A673 (cell line): ENCODE results near the gene TLE3. TPM values are rescaled to one million over a fixed set of nuclear protein-coding genes. Genes with fewer than 3 reads are reported as not detected.

Experiments used
- BruUV-seq: library from RNA; stranded (reverse); fragments of 400-500 nt; replicated peaks from 2 replicates; lab custom pipeline; 2021; lab: Mats Ljungman, UMichigan
- CTCF ChIA-PET: fragments of 300-600 bp; sonication (Branson Sonifier 250); formaldehyde crosslinking; loops from one replicate; lab custom pipeline; 2022; ENCODE audit warnings: antibody characterized with exemption; lab: Charles Lee
- POLR2A ChIA-PET: fragments of 300-600 bp; sonication (Branson Sonifier 250); formaldehyde crosslinking; loops from one replicate; lab custom pipeline; 2022; ENCODE audit warnings: antibody characterized with exemption; ENCODE audit not compliant: low non-redundant PET; lab: Charles Lee
- DNase-seq: peaks from one replicate; pipeline ENCODE4 v3.0.0-alpha.2; 2015; ENCODE audit warnings: low spot score
- H3K27ac ChIP-seq: fragments of 200-600 bp; sonication (generic); 2 replicates; pipeline ENCODE4 v1.5.1; 2016; ENCODE audit warnings: mixed run types, low read depth, mild to moderate bottlenecking, mixed read lengths, antibody characterized with exemption, low read length; ENCODE audit not compliant: poor library complexity, severe bottlenecking
- H3K27me3 ChIP-seq: fragments of 200-600 bp; sonication (generic); replicated peaks from 2 replicates; pipeline ENCODE4 v1.6.1; 2017; ENCODE audit warnings: mixed run types, low read depth, mild to moderate bottlenecking, mixed read lengths, antibody characterized with exemption, low read length; ENCODE audit not compliant: insufficient read depth, poor library complexity
- H3K36me3 ChIP-seq: fragments of 200-600 bp; sonication (generic); 2 replicates; pipeline ENCODE4 v1.6.1; 2016; ENCODE audit warnings: mixed run types, mild to moderate bottlenecking, mixed read lengths, antibody characterized with exemption, low read length; ENCODE audit not compliant: insufficient read depth, poor library complexity, severe bottlenecking
- H3K4me1 ChIP-seq: fragments of 200-600 bp; sonication (generic); 2 replicates; pipeline ENCODE4 v1.6.1; 2017; ENCODE audit warnings: mixed run types, mild to moderate bottlenecking, mixed read lengths, antibody characterized with exemption, low read length; ENCODE audit not compliant: insufficient read depth, poor library complexity, severe bottlenecking
- H3K4me3 ChIP-seq: fragments of 200-600 bp; sonication (generic); 2 replicates; pipeline ENCODE4 v1.5.1; 2016; ENCODE audit warnings: low read depth, mixed run types, mild to moderate bottlenecking, mixed read lengths, low read length; ENCODE audit not compliant: poor library complexity, severe bottlenecking
- H3K9me3 ChIP-seq: fragments of 200-600 bp; sonication (generic); 2 replicates; pipeline ENCODE4 v1.6.1; 2016; ENCODE audit warnings: mixed run types, low read depth, mild to moderate bottlenecking, mixed read lengths, antibody characterized with exemption, low read length; ENCODE audit not compliant: poor library complexity, severe bottlenecking
- EZH2 ChIP-seq: fragments of 200-600 bp; sonication (generic); IDR thresholded peaks from 2 replicates; pipeline ENCODE4 v1.6.1; 2017; ENCODE audit warnings: borderline replicate concordance, low read depth, mild to moderate bottlenecking, mixed read lengths, antibody characterized with exemption, low read length; ENCODE audit not compliant: poor library complexity, severe bottlenecking
- intact Hi-C: fragments of 100-400 bp; cut with micrococcal nuclease; formaldehyde crosslinking; loops from one replicate; pipeline ENCODE4 v1.10.0; 2022; ENCODE audit not compliant: unreplicated experiment
- total RNA-seq: library from RNA; stranded (reverse); gene quantifications from 2 replicates; pipeline ENCODE4 v1.2.3, GENCODE V29; 2021
- TF ChIP-seq, protein P1 (sequence below): fragments of 300-800, 200-600 bp; sonication (generic); conservative IDR thresholded peaks from 2 replicates; pipeline ENCODE4 v1.5.1; 2017; ENCODE audit warnings: low read depth, mild to moderate bottlenecking, antibody characterized with exemption, low read length, moderate library complexity, mixed read lengths

TLE3 gene
- total RNA-seq, 1 experiment from 2014 or later, result 90.4 TPM

DNA sequence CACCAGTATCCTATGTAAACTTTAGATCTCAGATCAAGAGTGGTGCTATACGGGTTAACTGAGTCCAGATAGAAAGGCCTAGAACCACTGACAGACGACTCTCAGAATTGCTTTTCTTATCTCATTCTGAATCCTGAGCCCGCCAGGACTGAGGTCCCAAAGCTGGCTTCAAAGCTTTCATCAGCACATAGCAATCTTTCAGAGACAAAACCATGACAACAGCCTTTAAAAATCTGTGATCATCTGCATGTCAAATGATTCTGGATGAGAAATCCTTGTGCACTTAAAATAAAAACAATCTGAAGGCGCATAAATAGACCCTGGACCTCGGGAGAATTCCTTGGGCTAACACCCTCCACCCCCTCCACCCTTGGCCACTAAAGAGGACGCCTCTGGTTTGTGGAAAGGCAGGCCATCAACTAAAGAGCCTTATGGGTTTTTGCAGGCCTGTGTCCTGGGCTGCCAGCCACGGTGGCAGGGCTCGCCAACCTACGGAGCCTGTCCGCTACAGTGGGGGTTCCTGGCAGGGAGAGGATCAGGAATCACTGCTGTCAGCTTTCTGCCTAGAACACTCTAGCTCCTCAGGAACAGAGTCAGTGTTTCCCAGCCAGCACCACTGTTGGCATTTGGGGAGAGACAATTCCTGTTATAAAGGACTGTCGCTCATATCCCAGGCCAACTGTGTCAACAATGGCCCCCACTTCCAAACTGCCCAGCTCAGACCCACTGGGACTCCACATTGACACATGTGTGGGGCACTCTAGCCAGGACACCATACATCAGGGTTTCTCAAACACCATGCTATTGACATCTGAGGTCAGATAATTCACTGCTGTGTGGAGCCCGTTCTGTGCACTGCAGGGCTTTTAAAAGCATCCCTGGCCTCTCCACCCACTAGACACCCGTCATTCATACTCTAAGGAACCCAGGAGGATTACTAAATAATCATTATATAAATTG is 20.2 kb downstream of the TLE3 start:
- H3K36me3 ChIP-seq, result peaks cover 52% of the 10 kb centered on the region
- H3K27ac ChIP-seq, result no peak overlapping the region
- H3K9me3 ChIP-seq, result no peaks in the 10 kb centered on the region
- POLR2A ChIA-PET, result no interaction called here
- H3K4me3 ChIP-seq, result no peak overlapping the region
- H3K4me1 ChIP-seq, result peaks cover under 1% of the 10 kb centered on the region
- no TSS peak for BruUV-seq
- no peak for DNase-seq
- intact Hi-C loops, result no loop called here
- TF ChIP-seq, protein P1, sequence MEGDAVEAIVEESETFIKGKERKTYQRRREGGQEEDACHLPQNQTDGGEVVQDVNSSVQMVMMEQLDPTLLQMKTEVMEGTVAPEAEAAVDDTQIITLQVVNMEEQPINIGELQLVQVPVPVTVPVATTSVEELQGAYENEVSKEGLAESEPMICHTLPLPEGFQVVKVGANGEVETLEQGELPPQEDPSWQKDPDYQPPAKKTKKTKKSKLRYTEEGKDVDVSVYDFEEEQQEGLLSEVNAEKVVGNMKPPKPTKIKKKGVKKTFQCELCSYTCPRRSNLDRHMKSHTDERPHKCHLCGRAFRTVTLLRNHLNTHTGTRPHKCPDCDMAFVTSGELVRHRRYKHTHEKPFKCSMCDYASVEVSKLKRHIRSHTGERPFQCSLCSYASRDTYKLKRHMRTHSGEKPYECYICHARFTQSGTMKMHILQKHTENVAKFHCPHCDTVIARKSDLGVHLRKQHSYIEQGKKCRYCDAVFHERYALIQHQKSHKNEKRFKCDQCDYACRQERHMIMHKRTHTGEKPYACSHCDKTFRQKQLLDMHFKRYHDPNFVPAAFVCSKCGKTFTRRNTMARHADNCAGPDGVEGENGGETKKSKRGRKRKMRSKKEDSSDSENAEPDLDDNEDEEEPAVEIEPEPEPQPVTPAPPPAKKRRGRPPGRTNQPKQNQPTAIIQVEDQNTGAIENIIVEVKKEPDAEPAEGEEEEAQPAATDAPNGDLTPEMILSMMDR, result no peak
- no peak for TF ChIP-seq EZH2
- CTCF ChIA-PET, result no interaction called here
- no peaks in the 10 kb centered on the region for H3K27me3 ChIP-seq

DNA sequence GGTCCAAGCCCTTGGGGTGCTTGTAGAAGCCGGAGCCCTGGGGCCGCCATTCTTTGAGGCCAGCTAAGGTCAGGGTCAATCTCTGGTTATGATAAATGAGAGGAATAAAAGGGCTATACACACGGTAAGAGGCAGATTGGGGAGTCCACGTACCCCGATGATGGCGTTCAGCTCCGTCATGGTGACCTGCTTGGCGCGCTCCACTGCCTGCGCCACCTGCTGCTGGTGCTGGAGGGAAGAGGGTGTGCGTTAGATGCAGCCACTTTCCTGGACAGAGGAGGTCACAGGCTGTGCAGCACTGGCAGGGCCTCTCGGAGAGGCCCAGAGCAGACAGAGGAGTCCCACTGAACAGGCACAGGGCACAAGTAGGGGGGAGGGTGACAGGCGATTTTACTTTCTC is 23.3 kb downstream of the TLE3 start:
- no TSS peak for BruUV-seq
- no peak overlapping the region for H3K27ac ChIP-seq
- H3K9me3 ChIP-seq, result no peaks in the 10 kb centered on the region
- H3K27me3 ChIP-seq, result no peaks in the 10 kb centered on the region
- intact Hi-C loops, result no loop called here
- H3K4me1 ChIP-seq, result no peaks in the 10 kb centered on the region
- no peak for DNase-seq
- TF ChIP-seq, protein P1, result no peak
- TF ChIP-seq EZH2, result no peak
- H3K36me3 ChIP-seq, result peaks cover 57% of the 10 kb centered on the region
- ChIA-PET CTCF (no interaction called here), POLR2A (interaction anchor here (0.5 kb wide), 1 partner anchor 1514 kb away, joined by 4 read pairs; no protein-coding TSS in a partner anchor)
- no peak overlapping the region for H3K4me3 ChIP-seq

DNA sequence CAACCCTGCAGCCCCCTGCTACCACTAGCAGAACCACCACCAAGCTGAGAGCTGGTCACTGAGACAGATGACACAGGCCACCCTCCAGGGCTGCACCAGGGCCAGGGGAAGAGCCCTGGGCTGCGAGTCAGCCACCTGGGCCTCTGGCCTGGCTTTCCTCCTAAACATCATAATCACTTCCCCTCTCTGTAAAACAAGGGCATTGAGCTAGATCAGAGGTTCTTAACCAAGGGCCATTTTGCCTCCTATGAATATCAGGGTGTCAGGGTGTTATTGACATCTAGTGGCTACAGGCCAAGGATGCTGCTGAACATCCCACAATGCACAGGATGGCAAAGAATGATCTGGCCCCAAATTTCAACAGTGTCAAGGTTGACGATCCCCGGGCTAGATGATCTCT is 25.2 kb downstream of the TLE3 start:
- BruUV-seq, result no TSS peak
- TF ChIP-seq, protein P1, result no peak
- no peak for TF ChIP-seq EZH2
- Histone ChIP-seq H3K4me1 (no peaks in the 10 kb centered on the region), H3K4me3 (no peak overlapping the region), H3K36me3 (peaks cover 71% of the 10 kb centered on the region), H3K27ac (no peak overlapping the region), H3K9me3 (no peaks in the 10 kb centered on the region), H3K27me3 (no peaks in the 10 kb centered on the region)
- intact Hi-C loops, result no loop called here
- CTCF ChIA-PET, result no interaction called here
- DNase-seq, result no peak
- POLR2A ChIA-PET, result no interaction called here
